ENCODE data around the gene STAB2.

Gene STAB2

DNA sequence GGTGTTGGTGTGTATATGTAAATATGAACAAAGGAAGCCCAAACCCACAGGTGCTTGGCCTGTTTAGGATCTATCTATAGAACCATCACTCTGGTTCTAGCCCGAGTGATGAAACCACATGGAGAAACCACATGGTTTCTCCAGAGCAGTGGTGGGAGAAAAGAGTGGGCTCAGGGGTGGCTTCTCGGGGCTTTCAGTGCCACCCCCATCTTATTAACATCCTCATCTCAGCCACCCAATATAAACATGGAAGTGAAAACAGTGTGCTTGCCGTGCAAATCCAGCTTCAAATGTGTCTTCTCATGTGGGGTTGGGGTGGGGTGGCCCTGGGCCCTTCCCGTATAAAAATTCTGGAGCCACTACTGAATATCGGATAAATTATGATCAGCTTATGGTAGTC is 109.0 kb downstream of the STAB2 start:
- no peaks in the 10 kb centered on the region for H3K36me3 ChIP-seq (replicated peaks)
- H3K27me3 ChIP-seq (ENCODE audit: low read depth), result peaks cover 18% of the 10 kb centered on the region
- no peaks in the 10 kb centered on the region for H3K9me3 ChIP-seq
- H3K4me1 ChIP-seq, result no peaks in the 10 kb centered on the region
- DNase-seq (ENCODE audit: low spot score in 2 of 2), result no peak
- in situ Hi-C loops (cut with MboI; ENCODE audit: low sequenced_read_pairs), result no loop called here
- H3K4me3 ChIP-seq, result no peak overlapping the region

DNA sequence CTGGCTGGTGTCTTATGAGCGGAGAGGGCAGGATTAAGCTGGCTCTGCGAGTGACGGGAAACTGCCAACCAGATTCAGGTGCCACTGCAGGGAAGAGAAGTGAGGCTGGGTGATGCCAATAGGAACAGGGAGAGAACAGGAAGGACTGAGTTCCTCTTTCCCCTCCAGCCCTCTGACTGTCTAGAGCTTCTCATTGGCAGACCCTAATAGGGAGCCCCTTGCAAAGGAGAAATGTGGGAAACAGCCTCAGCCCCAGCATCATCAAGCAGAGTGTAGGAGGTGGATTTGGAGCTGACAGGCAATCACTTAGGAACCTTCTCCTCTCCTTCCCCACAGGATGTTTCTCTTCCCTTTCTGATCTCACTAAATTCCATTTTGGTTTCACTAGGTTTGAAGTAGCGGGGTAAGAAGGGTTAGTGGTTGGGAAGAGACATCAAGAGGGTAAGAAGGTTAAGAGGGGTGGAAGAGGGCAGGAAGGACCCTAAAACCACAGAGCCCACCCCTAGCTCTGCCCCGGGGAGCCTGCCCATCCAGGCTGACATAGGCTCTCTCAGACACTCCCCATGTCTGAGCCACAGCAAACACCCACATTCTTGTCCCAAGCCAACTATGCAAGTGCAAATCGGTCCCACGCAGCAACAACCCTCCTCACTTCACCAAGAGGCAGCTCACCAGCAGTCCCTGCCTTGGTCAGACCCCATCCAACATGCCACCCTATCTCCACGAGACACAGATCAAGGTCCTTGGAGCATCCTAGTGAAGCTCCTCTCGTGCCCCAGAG is 111.1 kb downstream of the STAB2 start:
- no peaks in the 10 kb centered on the region for H3K36me3 ChIP-seq (replicated peaks)
- H3K27me3 ChIP-seq (ENCODE audit: low read depth), result peaks cover 18% of the 10 kb centered on the region
- DNase-seq (ENCODE audit: low spot score in 2 of 2), result no peak
- H3K9me3 ChIP-seq, result no peaks in the 10 kb centered on the region
- in situ Hi-C loops (cut with MboI; ENCODE audit: low sequenced_read_pairs), result no loop called here
- H3K4me3 ChIP-seq, result no peak overlapping the region
- H3K4me1 ChIP-seq, result no peaks in the 10 kb centered on the region

DNA sequence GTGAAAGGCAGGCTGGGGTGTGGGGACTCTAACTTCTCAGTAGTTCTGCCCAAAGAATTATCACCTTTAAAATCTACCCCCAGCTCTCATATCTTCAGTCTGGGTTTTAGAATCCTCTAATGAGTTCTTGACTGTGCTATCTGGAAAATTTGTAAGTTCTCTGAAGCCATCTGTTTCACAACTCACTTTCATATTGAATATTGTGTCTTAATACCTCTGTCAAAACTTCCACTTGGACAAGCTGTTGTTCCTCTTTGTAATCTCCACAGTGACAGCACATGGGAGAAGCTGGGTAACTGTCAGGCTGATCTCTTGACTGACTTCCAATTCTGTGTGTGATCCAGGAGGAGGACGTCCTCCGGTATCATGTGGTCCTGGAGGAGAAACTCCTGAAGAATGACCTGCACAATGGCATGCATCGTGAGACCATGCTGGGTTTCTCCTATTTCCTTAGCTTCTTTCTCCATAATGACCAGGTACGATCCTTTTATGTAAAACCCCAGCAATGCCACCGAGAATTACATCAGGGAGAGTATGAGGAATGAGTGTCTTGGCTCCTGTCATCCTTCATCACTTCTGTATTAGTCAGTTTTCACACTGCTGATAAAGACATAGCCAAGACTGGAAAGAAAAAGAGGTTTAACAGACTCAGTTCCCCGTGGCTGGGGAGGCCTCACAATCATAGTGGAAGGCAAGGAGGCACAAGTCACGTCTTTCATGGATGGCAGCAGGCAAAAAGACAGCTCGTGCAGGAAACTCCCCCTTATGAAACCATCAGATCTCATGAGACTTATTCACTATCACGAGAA is 111.9 kb downstream of the STAB2 start:
- peaks cover 18% of the 10 kb centered on the region for H3K27me3 ChIP-seq (ENCODE audit: low read depth)
- no peaks in the 10 kb centered on the region for H3K9me3 ChIP-seq
- in situ Hi-C loops (cut with MboI; ENCODE audit: low sequenced_read_pairs), result no loop called here
- no peak overlapping the region for H3K4me3 ChIP-seq
- H3K36me3 ChIP-seq (replicated peaks), result no peaks in the 10 kb centered on the region
- H3K4me1 ChIP-seq, result no peaks in the 10 kb centered on the region
- DNase-seq (ENCODE audit: low spot score in 2 of 2), result no peak

DNA sequence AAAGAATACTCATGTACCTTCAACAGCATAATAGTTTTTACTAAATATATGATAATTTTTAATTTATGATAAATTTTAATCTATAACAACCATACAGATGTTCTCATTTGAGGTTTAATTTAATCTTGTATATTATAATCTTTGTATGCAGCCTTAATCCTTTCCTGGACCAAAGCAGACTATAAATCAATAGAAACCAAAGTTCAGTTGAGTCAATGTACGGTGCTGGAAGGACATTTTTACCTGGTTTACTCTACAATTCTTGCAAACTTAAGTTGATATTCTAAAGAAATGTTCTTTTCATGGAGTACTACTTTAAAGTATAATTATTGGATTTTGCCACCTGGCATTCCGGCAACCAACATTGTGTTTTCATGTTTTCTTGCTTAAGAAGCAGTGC is 118.0 kb downstream of the STAB2 start:
- in situ Hi-C loops (cut with MboI; ENCODE audit: low sequenced_read_pairs), result no loop called here
- DNase-seq (ENCODE audit: low spot score in 2 of 2), result no peak
- no peak overlapping the region for H3K4me3 ChIP-seq
- no peaks in the 10 kb centered on the region for H3K36me3 ChIP-seq (replicated peaks)
- peaks cover 27% of the 10 kb centered on the region for H3K27me3 ChIP-seq (ENCODE audit: low read depth)
- H3K9me3 ChIP-seq, result no peaks in the 10 kb centered on the region
- no peaks in the 10 kb centered on the region for H3K4me1 ChIP-seq

DNA sequence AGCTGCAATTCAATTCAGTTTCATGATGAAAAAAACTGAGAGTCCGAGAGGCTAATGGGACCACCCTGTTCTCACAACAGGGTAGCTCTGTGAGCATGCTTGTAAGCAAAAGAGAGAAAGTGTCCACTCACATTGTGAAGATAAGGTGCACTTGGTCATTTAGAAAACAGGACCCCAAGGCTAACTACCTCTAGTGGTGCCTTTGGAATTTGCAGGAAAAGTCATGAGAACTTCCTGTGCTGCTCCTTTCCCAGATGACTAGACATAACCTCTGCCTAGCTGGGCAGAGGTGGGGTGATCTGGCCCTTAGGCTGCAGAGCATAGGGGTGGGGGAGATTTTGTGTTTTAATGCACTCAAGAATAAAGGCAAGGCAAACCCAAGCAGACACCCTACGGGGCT is 118.9 kb downstream of the STAB2 start:
- DNase-seq (ENCODE audit: low spot score in 2 of 2), result no peak
- no peaks in the 10 kb centered on the region for H3K36me3 ChIP-seq (replicated peaks)
- no peak overlapping the region for H3K4me3 ChIP-seq
- no peaks in the 10 kb centered on the region for H3K9me3 ChIP-seq
- in situ Hi-C loops (cut with MboI; ENCODE audit: low sequenced_read_pairs), result no loop called here
- H3K27me3 ChIP-seq (ENCODE audit: low read depth), result peaks cover 31% of the 10 kb centered on the region
- no peaks in the 10 kb centered on the region for H3K4me1 ChIP-seq

DNA sequence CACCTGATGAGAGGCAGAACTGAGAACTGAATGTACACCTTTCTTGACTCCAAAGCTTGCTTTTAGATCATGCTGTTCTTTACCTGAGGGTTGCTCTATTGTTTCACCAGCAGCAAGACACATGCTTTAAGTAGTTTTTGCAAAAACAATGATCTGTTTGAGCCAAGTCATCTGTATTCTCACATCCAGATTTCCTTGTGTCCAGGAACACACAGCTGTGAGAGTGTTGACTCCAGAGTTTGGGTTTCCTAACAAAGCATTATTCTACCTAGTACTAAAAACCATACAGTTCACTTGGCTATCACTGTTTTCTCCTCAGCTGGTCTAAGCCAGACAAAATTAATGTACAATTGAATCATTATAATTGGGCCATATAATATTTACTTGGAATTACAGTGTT is 120.4 kb downstream of the STAB2 start:
- Histone ChIP-seq H3K9me3 (no peaks in the 10 kb centered on the region), H3K27me3 (ENCODE audit: low read depth) (peaks cover 43% of the 10 kb centered on the region), H3K36me3 (replicated peaks) (no peaks in the 10 kb centered on the region), H3K4me1 (no peaks in the 10 kb centered on the region), H3K4me3 (no peak overlapping the region)
- DNase-seq (ENCODE audit: low spot score in 2 of 2), result no peak
- in situ Hi-C loops (cut with MboI; ENCODE audit: low sequenced_read_pairs), result no loop called here

DNA sequence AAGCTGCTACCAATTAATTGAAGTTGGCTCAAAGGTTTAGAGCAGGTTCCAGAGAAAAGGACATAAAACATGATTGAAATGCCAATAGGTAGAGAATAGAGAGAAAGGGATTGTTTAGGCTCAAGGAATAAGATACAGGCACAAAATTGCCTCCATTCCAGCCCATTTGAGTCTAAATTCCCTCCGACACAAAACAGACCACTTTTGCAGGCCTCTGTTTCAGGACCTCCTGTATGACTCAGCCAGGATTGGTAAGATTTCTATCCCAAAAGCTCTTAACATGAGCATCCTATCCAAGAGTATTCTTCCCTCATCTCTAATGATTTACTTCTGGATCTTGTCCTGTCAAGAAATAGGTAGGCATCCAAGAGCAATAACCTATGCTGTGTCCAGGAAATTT is 123.5 kb downstream of the STAB2 start:
- in situ Hi-C loops (cut with MboI; ENCODE audit: low sequenced_read_pairs), result no loop called here
- Histone ChIP-seq H3K4me1 (peaks cover 4% of the 10 kb centered on the region; the same call in 1 of the 2 replicates), H3K4me3 (no peak overlapping the region), H3K27me3 (ENCODE audit: low read depth) (peaks cover 58% of the 10 kb centered on the region), H3K9me3 (no peaks in the 10 kb centered on the region), H3K36me3 (replicated peaks) (no peaks in the 10 kb centered on the region)
- no peak for DNase-seq (ENCODE audit: low spot score in 2 of 2)

DNA sequence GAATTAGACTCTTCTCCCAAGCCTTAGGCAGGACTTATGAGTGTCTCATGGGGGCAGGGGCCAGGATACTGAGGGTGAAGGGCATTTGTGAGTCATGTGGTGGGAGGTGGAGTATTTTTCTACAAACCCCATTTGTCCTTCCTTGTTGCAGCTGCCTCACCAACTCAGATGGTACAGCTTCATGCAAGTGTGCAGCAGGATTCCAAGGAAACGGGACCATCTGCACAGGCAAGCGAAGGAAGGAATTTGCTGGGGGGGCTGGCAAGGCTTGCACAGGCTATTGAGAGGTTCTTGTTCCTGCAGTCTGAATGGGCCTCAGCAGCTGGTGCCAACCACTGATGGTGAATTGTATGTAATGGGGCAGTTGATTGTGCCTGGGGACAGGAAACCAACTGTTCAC is 125.1 kb downstream of the STAB2 start:
- H3K27me3 ChIP-seq (ENCODE audit: low read depth), result peaks cover 61% of the 10 kb centered on the region

DNA sequence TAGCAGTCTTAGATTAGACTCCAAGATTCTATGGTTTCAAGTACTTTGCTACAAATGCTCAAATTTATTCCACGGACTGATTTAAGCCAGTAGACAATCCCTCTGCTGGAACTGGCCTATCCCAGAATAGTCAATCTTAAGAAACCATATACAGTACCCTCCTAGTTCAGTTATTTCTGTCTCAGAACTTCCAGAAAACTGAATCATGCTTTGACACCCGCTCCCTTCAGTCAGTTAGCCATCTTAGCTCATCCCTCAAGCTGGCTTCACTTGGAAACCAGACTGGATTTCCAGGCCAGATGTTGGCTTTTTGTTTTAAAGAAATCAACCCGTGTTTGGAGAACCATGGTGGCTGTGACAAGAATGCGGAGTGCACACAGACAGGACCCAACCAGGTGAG is 128.4 kb downstream of the STAB2 start:
- peaks cover 34% of the 10 kb centered on the region for H3K27me3 ChIP-seq (ENCODE audit: low read depth)
- H3K9me3 ChIP-seq, result no peaks in the 10 kb centered on the region; the same call in 1 of the 2 replicates
- no peaks in the 10 kb centered on the region for H3K36me3 ChIP-seq (replicated peaks)
- no peak overlapping the region for H3K4me3 ChIP-seq
- H3K4me1 ChIP-seq, result peaks cover 4% of the 10 kb centered on the region; the same call in 1 of the 2 replicates
- in situ Hi-C loops (cut with MboI; ENCODE audit: low sequenced_read_pairs), result no loop called here
- DNase-seq (ENCODE audit: low spot score in 2 of 2), result no peak

More for the DNA sequence above, 125.1 kb downstream of the STAB2 start:
- H3K36me3 ChIP-seq (replicated peaks), result no peaks in the 10 kb centered on the region
- H3K9me3 ChIP-seq, result no peaks in the 10 kb centered on the region; the same call in 1 of the 2 replicates
- H3K4me1 ChIP-seq, result peaks cover 4% of the 10 kb centered on the region; the same call in 1 of the 2 replicates
- DNase-seq (ENCODE audit: low spot score in 2 of 2), result no peak
- in situ Hi-C loops (cut with MboI; ENCODE audit: low sequenced_read_pairs), result no loop called here
- H3K4me3 ChIP-seq, result no peak overlapping the region

DNA sequence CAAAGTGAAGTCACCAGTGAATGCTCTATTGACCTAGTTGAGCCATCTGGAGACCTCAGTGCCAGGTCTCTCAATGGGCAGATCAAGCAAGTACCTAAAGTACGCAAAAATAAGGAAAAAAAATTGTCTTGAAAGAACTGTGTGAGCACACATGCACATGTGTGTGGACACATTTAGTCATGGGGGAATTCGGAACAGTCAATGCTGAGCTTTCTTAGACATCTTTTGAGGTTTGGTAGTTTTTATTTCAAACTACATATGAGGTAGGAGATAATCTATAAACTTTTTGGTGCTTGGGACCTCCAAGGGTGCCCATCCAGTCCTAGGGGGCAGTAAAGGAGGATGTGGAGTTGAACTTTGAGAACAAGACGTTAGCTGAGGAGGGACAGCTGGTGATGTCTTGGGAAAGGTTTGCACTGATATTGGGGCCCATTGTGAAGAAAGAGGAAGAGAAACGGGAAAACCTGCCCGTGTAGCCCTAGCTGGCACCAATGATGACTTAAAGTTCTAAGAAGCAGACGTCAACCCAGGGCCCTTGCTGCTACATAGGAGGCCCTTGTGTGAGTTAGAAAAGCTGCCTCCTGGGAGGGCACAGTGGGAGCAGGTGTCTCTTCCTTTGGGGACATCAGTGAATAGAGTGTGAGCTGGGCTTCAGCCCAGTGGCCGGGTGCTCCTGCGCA is 129.6 kb downstream of the STAB2 start:
- no peaks in the 10 kb centered on the region; the same call in 1 of the 2 replicates for H3K9me3 ChIP-seq
- H3K4me1 ChIP-seq, result peaks cover 4% of the 10 kb centered on the region; the same call in 1 of the 2 replicates
- DNase-seq (ENCODE audit: low spot score in 2 of 2), result no peak
- in situ Hi-C loops (cut with MboI; ENCODE audit: low sequenced_read_pairs), result no loop called here
- peaks cover 25% of the 10 kb centered on the region for H3K27me3 ChIP-seq (ENCODE audit: low read depth)
- H3K4me3 ChIP-seq, result no peak overlapping the region
- no peaks in the 10 kb centered on the region for H3K36me3 ChIP-seq (replicated peaks)

DNA sequence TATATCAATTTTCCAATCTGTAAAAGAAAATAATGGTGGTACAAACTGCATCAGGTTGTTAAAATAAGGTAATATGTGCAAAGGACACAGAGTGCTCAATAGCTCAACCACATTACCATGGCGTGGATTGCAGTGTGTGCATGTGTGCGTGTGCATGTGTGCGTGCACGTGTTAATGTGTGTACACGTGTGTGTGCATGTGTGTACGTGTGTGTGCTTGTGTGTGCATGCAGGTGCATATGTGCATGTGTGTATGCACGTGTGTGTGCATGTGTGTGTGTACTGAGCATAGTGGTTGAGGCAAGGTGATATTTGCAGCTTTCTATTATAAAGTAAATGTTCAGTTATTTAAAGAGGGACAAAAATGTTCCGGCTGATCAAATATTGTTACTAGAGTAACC is 138.3 kb downstream of the STAB2 start:
- Histone ChIP-seq H3K36me3 (replicated peaks) (no peaks in the 10 kb centered on the region), H3K4me1 (no peaks in the 10 kb centered on the region), H3K9me3 (no peaks in the 10 kb centered on the region), H3K4me3 (no peak overlapping the region), H3K27me3 (ENCODE audit: low read depth) (peaks cover 12% of the 10 kb centered on the region; the same call in 1 of the 2 replicates)
- no peak for DNase-seq (ENCODE audit: low spot score in 2 of 2)
- in situ Hi-C loops (cut with MboI; ENCODE audit: low sequenced_read_pairs), result no loop called here

DNA sequence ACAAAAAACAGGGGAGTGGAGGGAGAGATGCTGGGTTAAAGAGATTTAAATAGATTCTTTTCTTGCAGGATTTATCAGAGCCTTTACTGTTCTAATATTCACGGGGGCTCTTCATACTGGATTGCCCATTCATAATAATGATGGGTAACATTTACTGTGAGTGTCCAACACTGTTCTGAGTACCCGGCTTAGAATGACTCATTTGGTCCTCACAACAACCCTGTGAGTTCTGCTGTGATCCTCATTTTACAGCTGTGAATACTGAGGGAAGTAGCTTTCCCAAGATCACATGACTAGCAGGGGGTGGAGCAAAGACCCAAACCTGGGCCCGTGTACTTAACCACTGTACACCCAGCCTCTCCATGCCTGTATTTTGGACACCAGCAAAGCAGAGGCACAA is 140.6 kb downstream of the STAB2 start:
- Histone ChIP-seq H3K27me3 (ENCODE audit: low read depth) (peaks cover 6% of the 10 kb centered on the region; the same call in 1 of the 2 replicates), H3K36me3 (replicated peaks) (no peaks in the 10 kb centered on the region), H3K9me3 (no peaks in the 10 kb centered on the region), H3K4me1 (no peaks in the 10 kb centered on the region), H3K4me3 (no peak overlapping the region)
- no peak for DNase-seq (ENCODE audit: low spot score in 2 of 2)
- in situ Hi-C loops (cut with MboI; ENCODE audit: low sequenced_read_pairs), result no loop called here

DNA sequence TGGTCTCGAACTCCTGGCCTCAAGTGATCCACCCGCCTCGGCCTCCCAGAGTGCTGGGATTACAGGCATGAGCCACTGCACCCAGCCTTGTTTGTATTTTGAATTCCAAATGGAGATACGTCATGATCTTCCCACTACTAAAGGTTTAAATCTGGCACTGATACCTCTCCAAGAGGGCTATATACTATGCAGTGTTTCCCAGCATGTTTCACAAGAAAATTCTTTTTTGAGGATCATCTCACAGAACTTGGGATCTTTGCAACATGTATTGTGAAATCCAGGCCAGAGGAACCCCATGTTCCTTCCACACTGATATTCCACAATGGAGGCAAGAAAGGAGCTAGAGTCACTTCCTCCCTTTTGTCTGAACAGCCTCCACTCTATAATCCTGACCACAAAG is 141.2 kb downstream of the STAB2 start:
- Histone ChIP-seq H3K27me3 (ENCODE audit: low read depth) (peaks cover 6% of the 10 kb centered on the region; the same call in 1 of the 2 replicates), H3K36me3 (replicated peaks) (no peaks in the 10 kb centered on the region), H3K4me3 (no peak overlapping the region), H3K9me3 (no peaks in the 10 kb centered on the region), H3K4me1 (no peaks in the 10 kb centered on the region)
- DNase-seq (ENCODE audit: low spot score in 2 of 2), result no peak
- in situ Hi-C loops (cut with MboI; ENCODE audit: low sequenced_read_pairs), result no loop called here

DNA sequence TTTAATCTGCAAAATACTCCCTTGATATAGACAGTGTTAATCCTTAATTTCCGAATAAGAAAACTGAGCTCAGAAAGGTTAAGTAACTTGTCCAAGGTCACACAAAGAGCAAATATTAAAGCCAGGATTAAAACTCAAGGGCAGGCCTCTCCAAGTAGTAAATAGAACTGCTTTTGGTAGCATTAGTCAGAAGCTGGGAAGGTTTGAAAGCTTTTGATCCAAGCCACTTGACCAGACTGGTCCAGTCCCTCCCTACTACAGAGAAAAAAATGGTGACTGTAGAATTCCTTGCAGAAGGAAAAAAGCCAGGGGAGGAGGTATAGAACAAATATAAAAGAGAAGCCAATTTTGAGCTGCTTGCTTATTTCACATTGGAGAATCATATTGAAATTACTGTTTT is 142.4 kb downstream of the STAB2 start:
- peaks cover 4% of the 10 kb centered on the region; the same call in 1 of the 2 replicates for H3K27me3 ChIP-seq (ENCODE audit: low read depth)
- no peaks in the 10 kb centered on the region for H3K4me1 ChIP-seq
- H3K9me3 ChIP-seq, result no peaks in the 10 kb centered on the region
- H3K4me3 ChIP-seq, result no peak overlapping the region
- no peaks in the 10 kb centered on the region for H3K36me3 ChIP-seq (replicated peaks)
- in situ Hi-C loops (cut with MboI; ENCODE audit: low sequenced_read_pairs), result no loop called here
- no peak for DNase-seq (ENCODE audit: low spot score in 2 of 2)
